Heart left ventricle (tissue), 16 donors: ENCODE data around the gene PTPMT1. TPM values are rescaled to one million over a fixed set of nuclear protein-coding genes. Genes with fewer than 3 reads are reported as not detected.
"Not testable (repeated sequence)": the region's sequence is repeated elsewhere in the genome, so short reads cannot be mapped to it uniquely, and the experiment has no call there.

Source experiments
- ATAC-seq, 4 donors: fragments of 200-7000 bp; cut with Tn5 transposase; one replicate each; pipeline ENCODE4 v1.9.1; 2020 to 2022; ENCODE audit warnings: moderate library complexity in 4 of 4, mild to moderate bottlenecking in 3 of 4, moderate number of reproducible peaks in 1 of 4
- DNase-seq, 5 donors: peaks; one replicate each; pipeline ENCODE4 v3.0.0-alpha.2; 2020
- H3K27ac ChIP-seq, 12 donors: fragments of 200-600 bp; sonication (generic) in 4 of 12; one replicate each; pipeline versions ENCODE4 v1.5.0 to v1.8.0; 2016 to 2022; ENCODE audit warnings: mild to moderate bottlenecking in 2 of 12
- H3K27me3 ChIP-seq, 9 donors: fragments of 200-600 bp; sonication (generic) in 2 of 9; one replicate each; pipeline versions ENCODE4 v1.5.1 to v1.8.0; 2016 to 2022; ENCODE audit warnings: mild to moderate bottlenecking in 3 of 9
- H3K36me3 ChIP-seq, 9 donors: fragments of 200-600 bp; sonication (generic) in 2 of 9; one replicate each; pipeline versions ENCODE4 v1.5.0 to v1.8.0; 2018 to 2022; ENCODE audit warnings: mild to moderate bottlenecking in 2 of 9
- H3K4me1 ChIP-seq, 12 donors: fragments of 200-600 bp; sonication (generic) in 4 of 12; one replicate each; pipeline versions ENCODE4 v1.5.0 to v1.8.0; 2016 to 2022; ENCODE audit warnings: mild to moderate bottlenecking in 3 of 12
- H3K4me3 ChIP-seq, 12 donors: fragments of 200-600 bp; sonication (generic) in 4 of 12; one replicate each; pipeline versions ENCODE4 v1.5.0 to v1.8.0; 2017 to 2022; ENCODE audit warnings: mild to moderate bottlenecking in 9 of 12, moderate library complexity in 4 of 12
- H3K9me3 ChIP-seq, 12 donors: fragments of 200-600 bp; sonication (generic) in 4 of 12; one replicate each; pipeline versions ENCODE4 v1.5.0 to v1.8.0; 2016 to 2022; ENCODE audit warnings: mild to moderate bottlenecking in 1 of 12
- POLR2A ChIP-seq, 2 donors: fragments of 450-650 bp; IDR thresholded peaks; one replicate each; pipeline ENCODE4 v1.6.1; 2017; ENCODE audit warnings: antibody characterized with exemption in 2 of 2, mild to moderate bottlenecking in 2 of 2, moderate library complexity in 2 of 2
- WGBS, 4 donors: extraction: QIAGEN DNeasy Blood & Tissue Kit in 2 of 4; methylation state at CpG; one replicate each; pipeline versions ENCODE4 v1.1.5 to v1.1.7; 2013 to 2018; 5-methylcytosine and 5-hydroxymethylcytosine counted together
- intact Hi-C, 10 donors: fragments of 100-400 bp; cut with DNase I; formaldehyde crosslinking; loops; one replicate each; pipeline versions ENCODE4 v1.11.1 to v1.14.2; 2022
- polyA plus RNA-seq, 2 donors: library from polyadenylated mRNA; stranded (reverse); fragments of 200-250 nt; gene quantifications; one replicate each; pipeline ENCODE4 v1.2.3, GENCODE V29; 2013
- total RNA-seq, 9 donors: library from RNA; depleted of rRNA in 2 of 9; stranded (reverse); fragments of >200 nt in 2 of 9; fragmentation: NEBNext Ultra II Directional in 3 of 9; extraction: Animal tissue kit (Norgen Biotek cat#: 25700) in 3 of 9; gene quantifications; one replicate each; pipeline versions ENCODE4 v1.1.0 to v1.2.4, GENCODE V29; 2016 to 2023
- TF ChIP-seq, protein P1 (sequence below), 12 donors: fragments of 200-600 bp; sonication (generic) in 4 of 12; IDR thresholded peaks; one replicate each; pipeline versions ENCODE4 v1.5.0 to v1.8.0; 2018 to 2022; ENCODE audit warnings: antibody characterized with exemption in 12 of 12, mild to moderate bottlenecking in 5 of 12
- donor health status: ischemic (EF 13 %, LVEDD 7.1; RV severe dilation, severe dysfunction).
- donor health status: healthy with polysubstance abuse.
- donor health status: DM: no; HTN: yes; CAD: no.
- donor health status: DM: no; HTN: no; CAD: no.
- donor health status: ischemic (EF 25% LVEDD 6.9; RV normal size, moderate dysfunction).
- donor health status: ischemic (EF 25% LVEDD 5.7; RV mildly dilated, moderate dysfunction).
- donor health status: healthy.
- donor health status: DM: yes; HTN: yes; CAD: no.
- donor health status: ischemic (EF 35%, LVEDD 5.7; RV mildly dilated, moderate dysfunction).
- donor health status: nonischemic (EF 11% LVEDD 7.7; RV severe dilation, severe dysfunction).
- donor health status: DM: yes; HTN: yes; CAD: no.
- donor health status: PGD.
- donor health status: ischemic (EF 29% LVEDD 5.4; RV normal size, mild dysfunction).
- donor health status: nonischemic (EF 23%, LVEDD 6.1; RV moderate dilation, normal function).

The PTPMT1 gene
- total and polyA plus RNA-seq, 11 donors, result 17.4 to 77.4 (median 24.5) TPM

DNA sequence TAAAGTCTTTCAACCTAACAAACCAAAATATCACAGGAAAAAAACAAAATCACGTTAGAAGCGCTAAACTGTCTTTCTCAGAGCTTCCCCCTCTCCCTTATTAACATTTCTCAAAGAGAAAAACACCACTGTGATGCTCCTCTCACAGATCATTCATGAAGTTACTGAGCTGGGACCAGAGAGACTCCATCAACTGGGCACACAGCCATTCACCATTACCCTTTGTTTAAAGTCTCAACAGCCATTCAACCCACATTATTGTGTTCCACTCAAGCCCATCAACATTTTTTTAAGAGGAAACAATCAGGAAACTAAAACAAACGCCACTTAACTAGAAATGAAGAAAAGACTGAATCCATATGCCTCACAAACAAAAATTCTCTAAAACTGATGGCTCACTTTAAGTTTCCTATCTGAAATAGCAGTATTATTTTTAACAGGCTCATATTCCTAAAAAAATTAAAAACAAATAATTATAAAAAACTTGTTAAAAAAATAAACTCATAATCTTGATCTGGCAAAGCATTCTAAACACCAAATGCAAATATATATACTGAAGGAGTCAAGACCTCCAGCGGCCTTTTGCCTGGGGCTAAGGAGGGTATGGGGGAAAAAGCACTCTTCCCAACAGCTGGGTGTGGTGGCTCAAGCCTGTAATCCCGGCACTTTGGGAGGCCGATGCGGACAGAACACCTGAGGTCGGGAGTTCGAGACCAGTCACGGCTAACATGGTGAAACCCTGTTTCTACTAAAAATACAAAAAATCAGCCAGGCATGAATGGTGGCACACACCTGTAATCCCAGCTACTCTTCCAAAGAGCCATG, 26.4 kb upstream of the PTPMT1 start:
- intact Hi-C loops, result loop anchor here in 1 of 10 donors (10.0 kb wide), 1 partner anchor 54 kb away; no protein-coding TSS in a partner anchor
- TF ChIP-seq, protein P1, sequence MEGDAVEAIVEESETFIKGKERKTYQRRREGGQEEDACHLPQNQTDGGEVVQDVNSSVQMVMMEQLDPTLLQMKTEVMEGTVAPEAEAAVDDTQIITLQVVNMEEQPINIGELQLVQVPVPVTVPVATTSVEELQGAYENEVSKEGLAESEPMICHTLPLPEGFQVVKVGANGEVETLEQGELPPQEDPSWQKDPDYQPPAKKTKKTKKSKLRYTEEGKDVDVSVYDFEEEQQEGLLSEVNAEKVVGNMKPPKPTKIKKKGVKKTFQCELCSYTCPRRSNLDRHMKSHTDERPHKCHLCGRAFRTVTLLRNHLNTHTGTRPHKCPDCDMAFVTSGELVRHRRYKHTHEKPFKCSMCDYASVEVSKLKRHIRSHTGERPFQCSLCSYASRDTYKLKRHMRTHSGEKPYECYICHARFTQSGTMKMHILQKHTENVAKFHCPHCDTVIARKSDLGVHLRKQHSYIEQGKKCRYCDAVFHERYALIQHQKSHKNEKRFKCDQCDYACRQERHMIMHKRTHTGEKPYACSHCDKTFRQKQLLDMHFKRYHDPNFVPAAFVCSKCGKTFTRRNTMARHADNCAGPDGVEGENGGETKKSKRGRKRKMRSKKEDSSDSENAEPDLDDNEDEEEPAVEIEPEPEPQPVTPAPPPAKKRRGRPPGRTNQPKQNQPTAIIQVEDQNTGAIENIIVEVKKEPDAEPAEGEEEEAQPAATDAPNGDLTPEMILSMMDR (IDR thresholded peaks at IDR 0.05), result no peak
- no peak for TF ChIP-seq POLR2A (IDR thresholded peaks at IDR 0.05)
- Histone ChIP-seq H3K4me1 (peaks cover 6 to 85% (median 61%) of the 10 kb centered on the region in 12 donors), H3K36me3 (peaks cover 0 to 11% (median 0%) of the 10 kb centered on the region in 9 donors), H3K27ac (peak overlapping the region in 2 of 12 donors; percentile 10 to 24), H3K4me3 (no peak overlapping the region), H3K27me3 (no peaks in the 10 kb centered on the region), H3K9me3 (no peaks in the 10 kb centered on the region)
- 81 to 88% (median 84%) methylated on average over 10 of the region's 10 CpGs for WGBS, 4 donors
- ATAC-seq (peak in 1 of 4 donors; percentile 28), DNase-seq (no peak)

DNA sequence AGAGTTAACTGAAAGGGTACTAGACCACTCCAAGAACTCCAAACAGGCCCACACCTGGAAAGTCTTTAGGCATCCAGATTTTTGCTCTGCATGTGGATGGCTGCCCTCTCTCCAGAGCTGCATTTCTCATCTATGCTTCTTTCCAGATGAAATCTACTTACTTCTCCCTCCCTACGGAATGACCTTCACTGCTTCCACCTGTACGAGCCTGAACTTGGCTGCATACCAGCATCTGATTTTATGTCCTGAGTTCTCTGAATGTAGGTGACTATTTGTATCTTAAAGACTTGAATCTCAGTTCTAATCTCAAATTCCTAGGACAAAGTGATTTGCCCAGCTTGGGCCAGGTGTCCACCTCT, 25.7 kb upstream of the PTPMT1 start:
- Histone ChIP-seq H3K36me3 (peaks cover 0 to 10% (median 0%) of the 10 kb centered on the region in 9 donors), H3K27me3 (no peaks in the 10 kb centered on the region), H3K4me3 (no peak overlapping the region), H3K27ac (peak overlapping the region in 3 of 12 donors; percentile 11 to 42 (median 14)), H3K4me1 (peaks cover 6 to 83% (median 57%) of the 10 kb centered on the region in 12 donors), H3K9me3 (no peaks in the 10 kb centered on the region)
- WGBS, 4 donors, result 19 to 37% (median 23%) methylated on average over 2 of the region's 2 CpGs
- no peak for TF ChIP-seq POLR2A (IDR thresholded peaks at IDR 0.05)
- TF ChIP-seq, protein P1 (IDR thresholded peaks at IDR 0.05), result no peak
- intact Hi-C loops, result loop anchor here in 4 of 10 donors (5.0 to 10.0 kb wide), 3 partner anchors 42 to 55 kb away; no protein-coding TSS in a partner anchor
- ATAC-seq (peak in 1 of 4 donors; percentile 9), DNase-seq (no peak)

DNA sequence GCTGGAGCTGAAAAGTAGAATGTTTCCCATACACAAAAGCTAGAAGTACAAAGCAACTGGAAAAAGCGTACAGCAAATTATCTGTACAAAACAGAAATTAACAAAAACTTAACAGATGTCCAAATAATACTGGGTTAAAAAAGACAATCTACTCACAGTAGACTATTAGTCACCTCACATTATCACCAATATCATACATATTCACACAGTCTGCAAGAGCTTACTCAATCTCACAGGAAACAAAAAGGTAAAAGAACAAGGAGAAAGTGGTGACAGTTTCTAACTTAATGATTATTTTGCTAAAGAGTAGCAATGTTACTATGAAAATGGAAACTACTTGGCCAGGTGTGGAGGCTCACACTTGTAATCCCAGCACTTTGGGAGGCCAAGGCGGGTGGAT, 24.3 kb upstream of the PTPMT1 start:
- no peak for TF ChIP-seq POLR2A (IDR thresholded peaks at IDR 0.05)
- TF ChIP-seq, protein P1 (IDR thresholded peaks at IDR 0.05), result no peak
- Histone ChIP-seq H3K9me3 (no peaks in the 10 kb centered on the region), H3K27ac (no peak overlapping the region), H3K4me1 (peaks cover 6 to 71% (median 53%) of the 10 kb centered on the region in 12 donors), H3K36me3 (peaks cover 0 to 4% (median 0%) of the 10 kb centered on the region in 9 donors), H3K27me3 (no peaks in the 10 kb centered on the region), H3K4me3 (no peak overlapping the region)
- intact Hi-C loops, result loop anchor here in 3 of 10 donors (5.0 to 10.0 kb wide), 3 partner anchors 44 to 56 kb away; no protein-coding TSS in a partner anchor
- no peak for DNase-seq
- no peak for ATAC-seq
- 94 to 100% (median 100%) methylated on average over 2 of the region's 2 CpGs for WGBS, 4 donors

DNA sequence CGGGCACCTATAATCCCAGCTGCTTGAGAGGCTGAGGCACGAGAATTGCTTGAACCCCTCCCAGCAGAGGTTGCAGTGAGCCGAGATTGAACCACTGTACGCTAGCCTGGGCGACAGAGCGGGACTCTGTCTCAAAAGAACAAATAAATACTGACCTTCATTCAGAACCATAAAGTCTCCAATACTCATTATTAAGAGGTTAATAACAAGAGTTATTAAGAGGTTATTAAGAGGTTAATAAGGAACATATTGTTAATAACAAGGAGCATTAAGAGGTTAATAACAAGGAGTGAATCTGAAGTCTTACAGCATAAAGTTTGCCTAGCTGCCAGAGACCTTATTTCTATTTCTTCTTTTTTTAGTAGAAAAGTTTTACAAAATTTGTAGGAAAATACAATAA, 20.1 kb upstream of the PTPMT1 start:
- DNase-seq, result no peak
- intact Hi-C loops, result loop anchor here in 2 of 10 donors (10.0 kb wide), 2 partner anchors 50 to 60 kb away; no protein-coding TSS in a partner anchor
- no peak overlapping the region for H3K27ac ChIP-seq

DNA sequence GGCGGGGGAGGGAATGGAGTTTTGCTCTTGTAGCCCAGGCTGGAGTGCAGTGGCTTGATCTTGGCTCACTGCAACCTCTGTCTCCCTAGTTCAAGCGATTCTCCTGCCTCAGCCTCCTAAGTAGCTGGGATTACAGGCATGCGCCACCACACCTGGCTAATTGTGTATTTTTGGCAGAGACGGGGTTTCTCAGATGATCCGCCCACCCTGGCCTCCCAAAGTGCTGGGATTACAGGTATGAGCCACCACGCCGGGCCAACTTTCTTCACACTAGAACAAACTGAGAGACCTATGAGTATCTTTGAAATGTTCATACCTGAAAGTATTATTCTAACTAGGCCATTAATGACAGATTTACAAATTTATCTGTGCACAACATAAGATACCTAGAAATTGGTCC, 19.1 kb upstream of the PTPMT1 start:
- peaks cover under 1 to 66% (median 28%) of the 10 kb centered on the region in 12 donors for H3K4me1 ChIP-seq
- H3K27ac ChIP-seq, H3K36me3 ChIP-seq, DNase-seq, H3K27me3 ChIP-seq, ATAC-seq, H3K4me3 ChIP-seq, H3K9me3 ChIP-seq: not testable (repeated sequence)
- intact Hi-C loops, result loop anchor here in 2 of 10 donors (10.0 kb wide), 2 partner anchors 51 to 61 kb away; no protein-coding TSS in a partner anchor
- 89 to 97% (median 93%) methylated on average over 7 of the region's 7 CpGs for WGBS, 4 donors

More for the DNA sequence above, 20.1 kb upstream of the PTPMT1 start:
- WGBS, 4 donors, result 96 to 99% (median 97%) methylated on average over 6 of the region's 6 CpGs
- H3K9me3 ChIP-seq, result no peaks in the 10 kb centered on the region
- H3K4me3 ChIP-seq, result no peak overlapping the region
- H3K36me3 ChIP-seq, result peaks cover 0 to 6% (median 0%) of the 10 kb centered on the region in 9 donors
- H3K27me3 ChIP-seq, result no peaks in the 10 kb centered on the region
- peaks cover 0 to 66% (median 24%) of the 10 kb centered on the region in 12 donors for H3K4me1 ChIP-seq
- no peak for ATAC-seq
- no peak for TF ChIP-seq POLR2A (IDR thresholded peaks at IDR 0.05)
- TF ChIP-seq, protein P1 (IDR thresholded peaks at IDR 0.05), result no peak
